PC-3 (cell line): ENCODE results near the gene CASS4.

Experiments
- CTCF ChIP-seq: fragments of 300-600 bp; sonication (generic); conservative IDR thresholded peaks from 2 replicates; pipeline ENCODE4 v1.5.1; 2017; ENCODE audit warnings: antibody characterized with exemption, low read depth, mild to moderate bottlenecking, low read length
- EZH2phosphoT487 ChIP-seq: fragments of 300-600 bp; sonication (generic); IDR thresholded peaks from 2 replicates; pipeline ENCODE4 v1.6.1; 2018; ENCODE audit warnings: mild to moderate bottlenecking, antibody characterized with exemption, low read length, borderline replicate concordance

GRCh38 chr20:56409521-56409920 is 2.5 kb upstream of the CASS4 start:
- TF ChIP-seq CTCF (no peak), EZH2phosphoT487 (no peak)
